ENCODE measurements around the gene NPEPL1. TPM values are rescaled to one million over a fixed set of nuclear protein-coding genes. Genes with fewer than 3 reads are reported as not detected.

NPEPL1 gene
- polyA plus RNA-seq, 1 donor (not counting 4 experiments of a cell fraction or from before 2014, with no cell fraction given), result 4.4 TPM

DNA sequence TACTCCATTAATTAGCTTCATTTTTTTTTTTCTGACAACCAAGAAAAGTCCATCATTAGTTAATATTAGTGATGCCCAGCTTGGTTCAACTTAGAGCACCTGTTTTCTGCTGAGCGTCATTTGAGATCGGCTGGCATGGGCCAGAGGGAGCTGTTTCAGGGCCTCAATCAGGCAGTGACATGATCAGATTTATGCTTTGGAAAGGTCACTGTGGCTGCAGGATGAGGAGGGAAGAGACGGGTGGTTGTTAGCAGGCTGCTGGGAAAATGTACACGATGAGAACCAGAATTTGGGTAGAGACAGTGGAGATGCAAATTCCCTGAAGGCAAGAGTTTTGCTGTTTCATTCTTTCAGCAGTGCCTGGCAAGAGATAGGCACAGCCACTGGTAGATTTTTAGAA lies 45.9 kb upstream of the NPEPL1 start:
- Histone ChIP-seq H3K36me3 (ENCODE audit: control insufficient read depth in 2 of 2, extremely low read depth in 1 of 2, insufficient read depth in 2 of 2, low read length in 2 of 2) (no peaks in the 10 kb centered on the region), H2AFZ (ENCODE audit: control insufficient read depth, low read length) (no peak overlapping the region), H3K4me2 (ENCODE audit: control insufficient read depth, extremely low read depth, insufficient read depth, low read depth, low read length) (no peak overlapping the region), H3K27me3 (ENCODE audit: control insufficient read depth, extremely low read depth, insufficient read depth, low read length) (no peaks in the 10 kb centered on the region), H3K9me1 (ENCODE audit: control insufficient read depth, extremely low read depth, insufficient read depth, low read length) (peaks cover 3% of the 10 kb centered on the region), H3K9ac (ENCODE audit: control insufficient read depth, extremely low read depth, insufficient read depth, low read length) (no peak overlapping the region), H3K4me1 (ENCODE audit: control insufficient read depth, extremely low read depth, insufficient read depth, low read length) (peaks cover 13% of the 10 kb centered on the region), H3K9me3 (ENCODE audit: control insufficient read depth, low read depth, low read length) (no peaks in the 10 kb centered on the region), H3K4me3 (ENCODE audit: control insufficient read depth in 2 of 3, extremely low read depth in 1 of 3, insufficient read depth in 2 of 3, low read depth in 1 of 3, low read length in 3 of 3) (no peak overlapping the region), H3K79me2 (ENCODE audit: control insufficient read depth, insufficient read depth, low read length) (peaks cover 7% of the 10 kb centered on the region), H4K20me1 (ENCODE audit: control insufficient read depth, extremely low read depth, insufficient read depth, low read length) (no peaks in the 10 kb centered on the region), H3K27ac (ENCODE audit: control insufficient read depth, insufficient read depth, low read length) (no peak overlapping the region)
- FAIRE-seq, result no peak
- no peak for DNase-seq (ENCODE audit: low read depth, low spot score)
- dilution Hi-C loops (cut with MboI; ENCODE audit: extremely low pct_ligation_motif_present, low sequenced_read_pairs), result no loop called here
- TF ChIP-seq EZH2 (IDR thresholded peaks at IDR 0.05; ENCODE audit: low read length), result no peak
- TF ChIP-seq, protein P1, sequence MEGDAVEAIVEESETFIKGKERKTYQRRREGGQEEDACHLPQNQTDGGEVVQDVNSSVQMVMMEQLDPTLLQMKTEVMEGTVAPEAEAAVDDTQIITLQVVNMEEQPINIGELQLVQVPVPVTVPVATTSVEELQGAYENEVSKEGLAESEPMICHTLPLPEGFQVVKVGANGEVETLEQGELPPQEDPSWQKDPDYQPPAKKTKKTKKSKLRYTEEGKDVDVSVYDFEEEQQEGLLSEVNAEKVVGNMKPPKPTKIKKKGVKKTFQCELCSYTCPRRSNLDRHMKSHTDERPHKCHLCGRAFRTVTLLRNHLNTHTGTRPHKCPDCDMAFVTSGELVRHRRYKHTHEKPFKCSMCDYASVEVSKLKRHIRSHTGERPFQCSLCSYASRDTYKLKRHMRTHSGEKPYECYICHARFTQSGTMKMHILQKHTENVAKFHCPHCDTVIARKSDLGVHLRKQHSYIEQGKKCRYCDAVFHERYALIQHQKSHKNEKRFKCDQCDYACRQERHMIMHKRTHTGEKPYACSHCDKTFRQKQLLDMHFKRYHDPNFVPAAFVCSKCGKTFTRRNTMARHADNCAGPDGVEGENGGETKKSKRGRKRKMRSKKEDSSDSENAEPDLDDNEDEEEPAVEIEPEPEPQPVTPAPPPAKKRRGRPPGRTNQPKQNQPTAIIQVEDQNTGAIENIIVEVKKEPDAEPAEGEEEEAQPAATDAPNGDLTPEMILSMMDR (optimal IDR thresholded peaks at IDR 0.05 in 1 of 3, IDR thresholded peaks at IDR 0.05 in 1 of 3, conservative IDR thresholded peaks at IDR 0.05 in 1 of 3; ENCODE audit: extremely low read depth in 1 of 3, insufficient read depth in 2 of 3, low read length in 3 of 3), result no peak

DNA sequence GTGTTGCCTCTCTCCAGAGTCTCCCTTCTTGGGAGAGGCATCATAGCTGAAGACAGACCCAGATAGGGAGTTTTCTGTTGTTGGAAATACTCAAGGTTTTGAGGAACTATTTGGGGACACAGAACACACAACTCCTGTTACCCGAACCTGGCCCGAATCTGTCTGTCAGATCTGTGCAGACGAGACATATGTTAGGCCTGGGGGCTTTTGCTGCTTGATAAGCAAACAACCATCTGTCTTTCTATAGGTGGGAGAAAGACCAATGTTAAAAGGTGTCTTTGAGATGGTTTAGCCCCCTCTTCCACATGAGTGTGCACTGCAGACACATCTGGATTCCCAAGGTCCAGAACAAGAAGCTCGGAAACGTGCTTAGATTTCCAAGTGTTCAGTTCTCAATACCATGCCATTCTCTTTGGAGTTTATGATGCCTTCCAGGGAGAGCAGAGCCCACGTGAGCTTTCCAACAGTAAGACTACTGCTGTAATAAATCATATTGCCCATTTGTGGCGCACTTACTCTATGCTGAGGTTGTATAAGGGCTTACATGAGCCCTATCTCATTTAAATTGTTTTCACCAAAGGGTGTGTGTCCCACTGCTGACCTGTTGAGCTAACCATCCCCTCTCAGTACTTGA lies 45.3 kb upstream of the NPEPL1 start:
- H4K20me1 ChIP-seq (ENCODE audit: control insufficient read depth, extremely low read depth, insufficient read depth, low read length), result no peaks in the 10 kb centered on the region
- TF ChIP-seq EZH2 (IDR thresholded peaks at IDR 0.05; ENCODE audit: low read length), result no peak
- TF ChIP-seq, protein P1 (optimal IDR thresholded peaks at IDR 0.05 in 1 of 3, IDR thresholded peaks at IDR 0.05 in 1 of 3, conservative IDR thresholded peaks at IDR 0.05 in 1 of 3; ENCODE audit: extremely low read depth in 1 of 3, insufficient read depth in 2 of 3, low read length in 3 of 3), result no peak
- H3K79me2 ChIP-seq (ENCODE audit: control insufficient read depth, insufficient read depth, low read length), result peaks cover 11% of the 10 kb centered on the region
- FAIRE-seq (no peak), DNase-seq (ENCODE audit: low read depth, low spot score) (no peak)
- H3K4me2 ChIP-seq (ENCODE audit: control insufficient read depth, extremely low read depth, insufficient read depth, low read depth, low read length), result no peak overlapping the region
- H3K4me1 ChIP-seq (ENCODE audit: control insufficient read depth, extremely low read depth, insufficient read depth, low read length), result peaks cover 13% of the 10 kb centered on the region
- H3K9ac ChIP-seq (ENCODE audit: control insufficient read depth, extremely low read depth, insufficient read depth, low read length), result no peak overlapping the region
- H3K4me3 ChIP-seq (ENCODE audit: control insufficient read depth in 2 of 3, extremely low read depth in 1 of 3, insufficient read depth in 2 of 3, low read depth in 1 of 3, low read length in 3 of 3), result no peak overlapping the region
- no peaks in the 10 kb centered on the region for H3K36me3 ChIP-seq (ENCODE audit: control insufficient read depth in 2 of 2, extremely low read depth in 1 of 2, insufficient read depth in 2 of 2, low read length in 2 of 2)
- H3K9me3 ChIP-seq (ENCODE audit: control insufficient read depth, low read depth, low read length), result no peaks in the 10 kb centered on the region
- H3K27ac ChIP-seq (ENCODE audit: control insufficient read depth, insufficient read depth, low read length), result no peak overlapping the region
- H2AFZ ChIP-seq (ENCODE audit: control insufficient read depth, low read length), result no peak overlapping the region
- no peaks in the 10 kb centered on the region for H3K27me3 ChIP-seq (ENCODE audit: control insufficient read depth, extremely low read depth, insufficient read depth, low read length)
- peaks cover 3% of the 10 kb centered on the region for H3K9me1 ChIP-seq (ENCODE audit: control insufficient read depth, extremely low read depth, insufficient read depth, low read length)
- dilution Hi-C loops (cut with MboI; ENCODE audit: extremely low pct_ligation_motif_present, low sequenced_read_pairs), result no loop called here
